AG04450 (cell line): ENCODE data around the gene PDCD6IP. TPM values are rescaled to one million over a fixed set of nuclear protein-coding genes. Genes with fewer than 3 reads are reported as not detected.

ENCODE experiments used
- CTCF ChIA-PET: fragments of 300-600, 350-600 bp; formaldehyde crosslinking; extraction: SDS; loops from one replicate; lab custom pipeline; 2022; ENCODE audit warnings: antibody characterized with exemption, inconsistent platforms; lab: Charles Lee
- POLR2A ChIA-PET: fragments of 350-600 bp; formaldehyde crosslinking; extraction: SDS; loops from one replicate; lab custom pipeline; 2021; ENCODE audit warnings: antibody characterized with exemption, inconsistent platforms; lab: Yijun Ruan, JAX
- DNase-seq: peaks from one replicate; pipeline ENCODE4 v3.0.0-alpha.2; 2011; ENCODE audit warnings: low read depth, low spot score
- H3K27ac ChIP-seq: one replicate; pipeline ENCODE4 v1.5.1; 2012; ENCODE audit warnings: low read depth, low read length, control low read depth
- H3K27me3 ChIP-seq: one replicate; pipeline ENCODE4 v1.6.0; 2012; ENCODE audit warnings: low read length; ENCODE audit not compliant: control insufficient read depth, insufficient read depth
- H3K4me3 ChIP-seq: 2 replicates; pipeline ENCODE4 v1.5.1; 2011; ENCODE audit warnings: mild to moderate bottlenecking, low read depth, low read length, control low read depth
- H3K9me3 ChIP-seq: 2 replicates; pipeline ENCODE4 v1.5.1; 2012; ENCODE audit warnings: low read length; ENCODE audit not compliant: control insufficient read depth, insufficient read depth
- CTCF ChIP-seq: IDR thresholded peaks from 2 replicates; pipeline ENCODE4 v1.5.1; 2011; ENCODE audit warnings: low read depth, low read length, control low read depth, inconsistent platforms
- polyA plus RNA-seq: library from polyadenylated mRNA; depleted of rRNA; stranded (reverse); fragments of >200 nt; gene quantifications from 2 replicates; pipeline ENCODE4 v1.2.3, GENCODE V29; 2011

The PDCD6IP gene
- polyA plus RNA-seq, 1 experiment = 188 TPM

- POLR2A ChIA-PET = no interaction called here
Observed at GRCh38 chr3:33874815-33875214, 76.4 kb downstream of the PDCD6IP start.

GRCh38 chr3:33875680-33876079 lies 77.2 kb downstream of the PDCD6IP start:
- H3K9me3 ChIP-seq = no peaks in the 10 kb centered on the region

More at GRCh38 chr3:33874815-33875214, 76.4 kb downstream of the PDCD6IP start:
- no peaks in the 10 kb centered on the region for H3K27me3 ChIP-seq
- H3K27ac ChIP-seq = no peak overlapping the region
- H3K4me3 ChIP-seq = no peak overlapping the region
- H3K9me3 ChIP-seq = no peaks in the 10 kb centered on the region
- no peak for DNase-seq
- no peak for TF ChIP-seq CTCF
- CTCF ChIA-PET = interaction anchor here (1.5 kb wide), 1 partner anchor 9 kb away, joined by 12 read pairs; no protein-coding TSS in a partner anchor

GRCh38 chr3:33877187-33877586 lies 78.8 kb downstream of the PDCD6IP start:
- POLR2A ChIA-PET = no interaction called here
- no peak overlapping the region for H3K27ac ChIP-seq
- DNase-seq = no peak
- CTCF ChIA-PET = no interaction called here
- peaks cover 2% of the 10 kb centered on the region for H3K27me3 ChIP-seq
- TF ChIP-seq CTCF = no peak
- no peaks in the 10 kb centered on the region for H3K9me3 ChIP-seq
- no peak overlapping the region for H3K4me3 ChIP-seq

More at GRCh38 chr3:33875680-33876079, 77.2 kb downstream of the PDCD6IP start:
- Histone ChIP-seq H3K4me3 (no peak overlapping the region), H3K27me3 (no peaks in the 10 kb centered on the region), H3K27ac (no peak overlapping the region)
- TF ChIP-seq CTCF = no peak
- CTCF ChIA-PET = interaction anchor here (0.8 kb wide), 1 partner anchor 8 kb away, joined by 3 read pairs; no protein-coding TSS in a partner anchor
- POLR2A ChIA-PET = no interaction called here
- DNase-seq = no peak

- Histone ChIP-seq H3K4me3 (no peak overlapping the region), H3K27ac (peak overlapping the region; percentile 2), H3K9me3 (no peaks in the 10 kb centered on the region), H3K27me3 (peaks cover 5% of the 10 kb centered on the region)
- DNase-seq = no peak
- POLR2A ChIA-PET = no interaction called here
- CTCF ChIA-PET = no interaction called here
- TF ChIP-seq CTCF = no peak
Observed at GRCh38 chr3:33879540-33879939, 81.1 kb downstream of the PDCD6IP start.

- no peak overlapping the region for H3K27ac ChIP-seq
- POLR2A ChIA-PET = no interaction called here
- no peak for TF ChIP-seq CTCF
- CTCF ChIA-PET = interaction anchor here (0.7 to 6.0 kb wide), 3 partner anchors 132 to 803 kb away, joined by 5 to 47 read pairs (median 6); no protein-coding TSS in a partner anchor
- H3K27me3 ChIP-seq = peaks cover 5% of the 10 kb centered on the region
- H3K9me3 ChIP-seq = no peaks in the 10 kb centered on the region
- no peak overlapping the region for H3K4me3 ChIP-seq
- no peak for DNase-seq
Observed at GRCh38 chr3:33881156-33882064, 83.0 kb downstream of the PDCD6IP start.
